Measurements from ENCODE around the gene EXOC6B.

DNA sequence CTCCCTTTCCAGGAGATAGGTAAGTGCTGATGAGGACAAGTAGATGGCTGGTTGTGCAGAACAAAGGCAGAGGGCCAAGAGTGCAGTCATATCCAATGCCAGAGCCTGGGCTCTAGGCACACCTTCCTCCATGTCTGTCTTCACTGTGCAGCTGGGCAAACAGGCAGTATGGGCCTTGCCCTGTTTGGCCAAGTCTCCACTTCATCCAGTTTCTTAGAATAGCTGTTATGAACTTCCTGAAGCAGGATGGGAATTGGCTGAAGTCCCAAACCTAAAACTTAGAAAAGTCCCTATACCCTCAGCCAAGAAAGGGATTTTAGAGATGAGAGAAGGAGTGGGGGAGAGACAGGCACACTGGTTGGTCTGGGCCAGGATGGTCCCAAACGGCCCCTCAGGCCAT, 640.6 kb downstream of the EXOC6B start:
- TF ChIP-seq, protein P1, sequence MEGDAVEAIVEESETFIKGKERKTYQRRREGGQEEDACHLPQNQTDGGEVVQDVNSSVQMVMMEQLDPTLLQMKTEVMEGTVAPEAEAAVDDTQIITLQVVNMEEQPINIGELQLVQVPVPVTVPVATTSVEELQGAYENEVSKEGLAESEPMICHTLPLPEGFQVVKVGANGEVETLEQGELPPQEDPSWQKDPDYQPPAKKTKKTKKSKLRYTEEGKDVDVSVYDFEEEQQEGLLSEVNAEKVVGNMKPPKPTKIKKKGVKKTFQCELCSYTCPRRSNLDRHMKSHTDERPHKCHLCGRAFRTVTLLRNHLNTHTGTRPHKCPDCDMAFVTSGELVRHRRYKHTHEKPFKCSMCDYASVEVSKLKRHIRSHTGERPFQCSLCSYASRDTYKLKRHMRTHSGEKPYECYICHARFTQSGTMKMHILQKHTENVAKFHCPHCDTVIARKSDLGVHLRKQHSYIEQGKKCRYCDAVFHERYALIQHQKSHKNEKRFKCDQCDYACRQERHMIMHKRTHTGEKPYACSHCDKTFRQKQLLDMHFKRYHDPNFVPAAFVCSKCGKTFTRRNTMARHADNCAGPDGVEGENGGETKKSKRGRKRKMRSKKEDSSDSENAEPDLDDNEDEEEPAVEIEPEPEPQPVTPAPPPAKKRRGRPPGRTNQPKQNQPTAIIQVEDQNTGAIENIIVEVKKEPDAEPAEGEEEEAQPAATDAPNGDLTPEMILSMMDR (IDR thresholded peaks at IDR 0.05): no peak
- TF ChIP-seq POLR2AphosphoS5 (IDR thresholded peaks at IDR 0.05) (no peak), POLR2A (IDR thresholded peaks at IDR 0.05) (no peak)

All from prostate gland (tissue), 2 donors.